Smooth muscle cell (in vitro differentiated cells): ENCODE data around the gene SLCO1C1. TPM values are rescaled to one million over a fixed set of nuclear protein-coding genes. Genes with fewer than 3 reads are reported as not detected.

ENCODE experiments used
- DNase-seq: peaks from one replicate; lab custom pipeline; 2025; ENCODE audit not compliant: unreplicated experiment; lab: John Stamatoyannopoulos, UW
- H2AFZ ChIP-seq: fragments of 200-600 bp; sonication (generic); 2 replicates; pipeline ENCODE4 v1.6.0; 2016; ENCODE audit warnings: antibody characterized with exemption, low read depth, mild to moderate bottlenecking
- H3F3A ChIP-seq: fragments of 200-600 bp; sonication (generic); 2 replicates; pipeline ENCODE4 v1.6.0; 2017; ENCODE audit warnings: antibody characterized with exemption, low read depth
- H3K27ac ChIP-seq: fragments of 200-600 bp; sonication (generic); 2 replicates; pipeline ENCODE4 v1.5.1; 2016; ENCODE audit warnings: low read depth, mild to moderate bottlenecking
- H3K27me3 ChIP-seq: fragments of 200-600 bp; sonication (generic); 2 replicates; pipeline ENCODE4 v1.6.1; 2016; ENCODE audit warnings: low read depth, mild to moderate bottlenecking
- H3K36me3 ChIP-seq: fragments of 200-600 bp; sonication (generic); 2 replicates; pipeline ENCODE4 v1.5.1; 2016; ENCODE audit warnings: low read depth
- H3K4me1 ChIP-seq: fragments of 200-600 bp; sonication (generic); 2 replicates; pipeline ENCODE4 v1.5.1; 2016; ENCODE audit warnings: low read depth
- H3K4me2 ChIP-seq: fragments of 200-600 bp; sonication (generic); 2 replicates; pipeline ENCODE4 v1.6.0; 2016; ENCODE audit warnings: mild to moderate bottlenecking
- H3K4me3 ChIP-seq: fragments of 200-600 bp; sonication (generic); 2 replicates; pipeline ENCODE4 v1.5.1; 2016; ENCODE audit warnings: mild to moderate bottlenecking
- H3K79me2 ChIP-seq: fragments of 200-600 bp; sonication (generic); 2 replicates; pipeline ENCODE4 v1.6.0; 2016; ENCODE audit warnings: low read depth, mild to moderate bottlenecking
- H3K9ac ChIP-seq: fragments of 200-600 bp; sonication (generic); 2 replicates; pipeline ENCODE4 v1.6.0; 2016; ENCODE audit warnings: low read depth
- H3K9me3 ChIP-seq: fragments of 200-600 bp; sonication (generic); replicated peaks from 2 replicates; pipeline ENCODE4 v1.5.1; 2016; ENCODE audit warnings: low read depth
- H4K20me1 ChIP-seq: fragments of 200-600 bp; sonication (generic); 2 replicates; pipeline ENCODE4 v1.6.0; 2016; ENCODE audit warnings: low read depth
- WGBS: methylation state at CpG from one replicate; pipeline ENCODE4 v1.1.7; 2016; ENCODE audit warnings: low lambda C conversion rate; 5-methylcytosine and 5-hydroxymethylcytosine counted together
- polyA plus RNA-seq: library from polyadenylated mRNA; unstranded; fragments of >200 nt; fragmentation: Nextera tagmentation; extraction: Ambion mirVana; gene quantifications from 2 replicates; pipeline ENCODE4 v1.2.1, GENCODE V29; 2016
- total RNA-seq: library from RNA; depleted of rRNA; stranded (reverse); fragments of >200 nt; gene quantifications from 2 replicates; pipeline ENCODE4 v1.2.3, GENCODE V29; 2014
- TF ChIP-seq, protein P1 (sequence below): fragments of 200-600 bp; sonication (generic); IDR thresholded peaks from 2 replicates; pipeline ENCODE4 v1.5.1; 2017; ENCODE audit warnings: borderline replicate concordance, mild to moderate bottlenecking, antibody characterized with exemption; ENCODE audit not compliant: insufficient read depth, poor library complexity, severe bottlenecking

The SLCO1C1 gene
- total and polyA plus RNA-seq, 2 experiments from 2014 or later, result 2.3 TPM; not detected in 1

GRCh38 chr12:20656600-20656999 is 38.5 kb upstream of the SLCO1C1 start:
- no peak overlapping the region for H3K4me2 ChIP-seq
- no peak overlapping the region for H3K9ac ChIP-seq
- H3K36me3 ChIP-seq, result no peaks in the 10 kb centered on the region
- TF ChIP-seq, protein P1, sequence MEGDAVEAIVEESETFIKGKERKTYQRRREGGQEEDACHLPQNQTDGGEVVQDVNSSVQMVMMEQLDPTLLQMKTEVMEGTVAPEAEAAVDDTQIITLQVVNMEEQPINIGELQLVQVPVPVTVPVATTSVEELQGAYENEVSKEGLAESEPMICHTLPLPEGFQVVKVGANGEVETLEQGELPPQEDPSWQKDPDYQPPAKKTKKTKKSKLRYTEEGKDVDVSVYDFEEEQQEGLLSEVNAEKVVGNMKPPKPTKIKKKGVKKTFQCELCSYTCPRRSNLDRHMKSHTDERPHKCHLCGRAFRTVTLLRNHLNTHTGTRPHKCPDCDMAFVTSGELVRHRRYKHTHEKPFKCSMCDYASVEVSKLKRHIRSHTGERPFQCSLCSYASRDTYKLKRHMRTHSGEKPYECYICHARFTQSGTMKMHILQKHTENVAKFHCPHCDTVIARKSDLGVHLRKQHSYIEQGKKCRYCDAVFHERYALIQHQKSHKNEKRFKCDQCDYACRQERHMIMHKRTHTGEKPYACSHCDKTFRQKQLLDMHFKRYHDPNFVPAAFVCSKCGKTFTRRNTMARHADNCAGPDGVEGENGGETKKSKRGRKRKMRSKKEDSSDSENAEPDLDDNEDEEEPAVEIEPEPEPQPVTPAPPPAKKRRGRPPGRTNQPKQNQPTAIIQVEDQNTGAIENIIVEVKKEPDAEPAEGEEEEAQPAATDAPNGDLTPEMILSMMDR, result no peak
- peaks cover 14% of the 10 kb centered on the region for H3K4me1 ChIP-seq
- WGBS, result 72% methylated on average over 1 of the region's 1 CpG
- H3F3A ChIP-seq, result no peaks in the 10 kb centered on the region
- DNase-seq, result no peak
- no peaks in the 10 kb centered on the region for H3K79me2 ChIP-seq
- H4K20me1 ChIP-seq, result no peaks in the 10 kb centered on the region
- peaks cover 5% of the 10 kb centered on the region for H3K9me3 ChIP-seq
- no peaks in the 10 kb centered on the region for H3K27me3 ChIP-seq
- no peak overlapping the region for H2AFZ ChIP-seq
- no peak overlapping the region for H3K4me3 ChIP-seq
- H3K27ac ChIP-seq, result no peak overlapping the region

GRCh38 chr12:20657496-20657895 is 37.6 kb upstream of the SLCO1C1 start:
- 73% methylated on average over 2 of the region's 2 CpGs for WGBS
- no peak overlapping the region for H3K4me2 ChIP-seq
- no peak overlapping the region for H3K9ac ChIP-seq
- TF ChIP-seq, protein P1, result no peak
- DNase-seq, result no peak
- H3F3A ChIP-seq, result no peaks in the 10 kb centered on the region
- H2AFZ ChIP-seq, result no peak overlapping the region
- no peak overlapping the region for H3K4me3 ChIP-seq
- no peaks in the 10 kb centered on the region for H4K20me1 ChIP-seq
- H3K36me3 ChIP-seq, result no peaks in the 10 kb centered on the region
- no peak overlapping the region for H3K27ac ChIP-seq
- no peaks in the 10 kb centered on the region for H3K27me3 ChIP-seq
- peaks cover 14% of the 10 kb centered on the region for H3K4me1 ChIP-seq
- peaks cover 5% of the 10 kb centered on the region for H3K9me3 ChIP-seq
- H3K79me2 ChIP-seq, result no peaks in the 10 kb centered on the region

DNA sequence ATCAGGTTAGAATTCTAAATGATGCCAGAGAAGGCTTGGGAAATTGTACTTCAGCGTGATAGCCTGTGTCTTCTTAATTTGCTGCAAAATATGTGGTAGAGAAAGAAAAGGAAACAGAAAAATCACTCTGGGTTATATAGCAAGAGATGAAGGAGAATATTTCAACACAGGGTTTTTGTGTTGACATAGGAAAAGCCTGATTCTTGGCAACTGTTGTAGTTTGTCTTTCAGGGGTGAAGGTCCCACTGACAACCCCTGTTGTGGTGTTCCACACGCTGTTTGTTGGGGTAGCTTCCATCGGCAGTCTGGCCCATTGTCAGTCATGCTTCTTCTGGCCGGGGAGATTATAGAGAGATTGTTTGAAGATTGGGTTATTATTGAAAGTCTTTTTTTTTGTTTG is 13.8 kb upstream of the SLCO1C1 start:
- Histone ChIP-seq H3K79me2 (no peaks in the 10 kb centered on the region), H2AFZ (no peak overlapping the region), H3F3A (no peaks in the 10 kb centered on the region), H3K4me3 (no peak overlapping the region), H3K27ac (no peak overlapping the region), H4K20me1 (no peaks in the 10 kb centered on the region), H3K9me3 (no peaks in the 10 kb centered on the region), H3K27me3 (no peaks in the 10 kb centered on the region), H3K4me2 (no peak overlapping the region), H3K4me1 (no peaks in the 10 kb centered on the region), H3K36me3 (no peaks in the 10 kb centered on the region), H3K9ac (no peak overlapping the region)
- DNase-seq, result no peak
- 92% methylated on average over 4 of the region's 4 CpGs for WGBS
- TF ChIP-seq, protein P1, result no peak

GRCh38 chr12:20696181-20696905 is 1.2 kb downstream of the SLCO1C1 start:
- H3K27me3 ChIP-seq, result no peaks in the 10 kb centered on the region
- no peak overlapping the region for H3K9ac ChIP-seq
- H3F3A ChIP-seq, result no peaks in the 10 kb centered on the region
- DNase-seq, result no peak
- 89% methylated on average over 7 of the region's 7 CpGs for WGBS
- TF ChIP-seq, protein P1, result no peak
- no peaks in the 10 kb centered on the region for H3K9me3 ChIP-seq
- no peak overlapping the region for H3K4me2 ChIP-seq
- no peak overlapping the region for H3K27ac ChIP-seq
- no peaks in the 10 kb centered on the region for H4K20me1 ChIP-seq
- no peaks in the 10 kb centered on the region for H3K4me1 ChIP-seq
- H3K4me3 ChIP-seq, result no peak overlapping the region
- no peaks in the 10 kb centered on the region for H3K79me2 ChIP-seq
- H2AFZ ChIP-seq, result no peak overlapping the region
- H3K36me3 ChIP-seq, result no peaks in the 10 kb centered on the region
